ENCODE results near the gene CDC73.
"Not testable (repeated sequence)": the region's sequence is repeated elsewhere in the genome, so short reads cannot be mapped to it uniquely, and the experiment has no call there.

CDC73 gene

GRCh38 chr1:193285641-193286040 lies 163.8 kb downstream of the CDC73 start:
- no peak for DNase-seq (ENCODE audit: low read depth in 2 of 2)

GRCh38 chr1:193288548-193289080 lies 166.8 kb downstream of the CDC73 start:
- not testable (repeated sequence) for DNase-seq (ENCODE audit: low read depth in 2 of 2)

GRCh38 chr1:193293726-193294125 lies 171.9 kb downstream of the CDC73 start:
- DNase-seq (ENCODE audit: low read depth in 2 of 2): no peak

GRCh38 chr1:193299038-193299437 lies 177.2 kb downstream of the CDC73 start:
- DNase-seq (ENCODE audit: low read depth in 2 of 2): no peak

- DNase-seq (ENCODE audit: low read depth in 2 of 2): no peak
Measured at GRCh38 chr1:193301746-193302145, 179.9 kb downstream of the CDC73 start.

- no peak for DNase-seq (ENCODE audit: low read depth in 2 of 2)
Measured at GRCh38 chr1:193303849-193304248, 182.0 kb downstream of the CDC73 start.
